A549 (cell line): ENCODE measurements around the gene S1PR5. TPM values are rescaled to one million over a fixed set of nuclear protein-coding genes. Genes with fewer than 3 reads are reported as not detected.

Experiments used
- ATAC-seq, 2 experiments: fragments of 200-7000 bp in 1 of 2; fragments of >200 bp in 1 of 2; cut with Nextera tagmentation in 1 of 2; cut with Tn5 transposase in 1 of 2; 3 replicates each; pipeline versions ENCODE4 v1.8.0 to v1.9.1; 2018 to 2020; ENCODE audit warnings: mild to moderate bottlenecking in 1 of 2, moderate library complexity in 1 of 2
- CTCF ChIA-PET: fragments of 300-600 bp; sonication (Branson Sonifier 250); formaldehyde crosslinking; extraction: SDS; loops from one replicate; lab custom pipeline; 2021; ENCODE audit warnings: antibody characterized with exemption, inconsistent platforms; lab: Yijun Ruan, JAX
- POLR2A ChIA-PET: fragments of 350-600 bp; formaldehyde crosslinking; extraction: SDS; loops from one replicate; lab custom pipeline; 2021; ENCODE audit warnings: antibody characterized with exemption, inconsistent platforms; lab: Yijun Ruan, JAX
- DNase-seq, 2 experiments: peaks; one replicate each; pipeline versions ENCODE4 v3.0.0 to v3.0.0-alpha.2; 2011 to 2016; ENCODE audit warnings: low read depth in 1 of 2, low spot score in 1 of 2
- FAIRE-seq: peaks from 2 replicates; lab custom pipeline; 2011; peaks lifted over from hg19 to GRCh38; lab: Jason Lieb, UNC
- H3K27ac ChIP-seq, 2 experiments: fragments of >200 bp; sonication (Bioruptor Twin); formaldehyde crosslinking; 3 replicates each; pipeline ENCODE4 v1.5.1; 2016 to 2017
- H3K4me1 ChIP-seq: fragments of >200 bp; sonication (Bioruptor Twin); formaldehyde crosslinking; 3 replicates; pipeline ENCODE4 v1.6.1; 2016
- H3K4me2 ChIP-seq: fragments of >200 bp; sonication (Bioruptor Twin); formaldehyde crosslinking; 3 replicates; pipeline ENCODE4 v1.6.1; 2016
- H3K4me3 ChIP-seq: fragments of >200 bp; sonication (Bioruptor Twin); formaldehyde crosslinking; 3 replicates; pipeline ENCODE4 v1.5.1; 2016
- H3K9me3 ChIP-seq: fragments of >200 bp; sonication (Bioruptor Twin); formaldehyde crosslinking; 3 replicates; pipeline ENCODE4 v1.6.1; 2016
- CBX8 ChIP-seq: fragments of 200-600 bp; sonication (generic); IDR thresholded peaks from 2 replicates; pipeline ENCODE4 v1.6.1; 2016
- CTCF ChIP-seq: fragments of >200 bp; sonication (Bioruptor Twin); formaldehyde crosslinking; IDR thresholded peaks from 3 replicates; pipeline ENCODE4 v1.5.1; 2016
- EHMT2 ChIP-seq: fragments of 200-600 bp; sonication (generic); IDR thresholded peaks from 2 replicates; pipeline ENCODE4 v1.6.1; 2016; ENCODE audit warnings: antibody characterized with exemption, low read depth, mild to moderate bottlenecking, moderate library complexity
- EP300 ChIP-seq, 2 experiments: fragments of >200 bp; sonication (Bioruptor Twin); formaldehyde crosslinking; IDR thresholded peaks; 2 replicates in 1 of 2; 3 replicates in 1 of 2; pipeline ENCODE4 v1.6.1; 2016 to 2017
- FOSL2 ChIP-seq, 2 experiments: fragments of 450-650 bp in 1 of 2; fragments of >200 bp in 1 of 2; sonication (Bioruptor Twin) in 1 of 2; formaldehyde crosslinking; IDR thresholded peaks; 2 replicates each; pipeline versions ENCODE4 v1.5.0 to v1.6.1; 2016 to 2020; ENCODE audit warnings: mild to moderate bottlenecking in 1 of 2, moderate library complexity in 1 of 2
- GATA3 ChIP-seq: IDR thresholded peaks from 2 replicates; pipeline ENCODE4 v1.6.1; 2012; ENCODE audit warnings: borderline replicate concordance
- HDAC2 ChIP-seq: fragments of 200-600 bp; sonication (generic); IDR thresholded peaks from 2 replicates; pipeline ENCODE4 v1.6.1; 2016
- MAX ChIP-seq: IDR thresholded peaks from 2 replicates; pipeline ENCODE4 v1.6.1; 2012
- NPAS2 ChIP-seq: fragments of 250-450 bp; sonication (Bioruptor Pico); IDR thresholded peaks from 2 replicates; pipeline ENCODE4 v1.8.0; 2022; ENCODE audit warnings: mild to moderate bottlenecking, moderate library complexity, borderline replicate concordance
- PHF8 ChIP-seq: fragments of 200-600 bp; sonication (generic); IDR thresholded peaks from 2 replicates; pipeline ENCODE4 v1.6.1; 2016; ENCODE audit warnings: low read depth, mild to moderate bottlenecking, antibody characterized with exemption, moderate library complexity, borderline replicate concordance
- RAD21 ChIP-seq, 2 experiments: fragments of >200 bp in 1 of 2; sonication (Bioruptor Twin) in 1 of 2; formaldehyde crosslinking in 1 of 2; IDR thresholded peaks in 1 of 2; conservative IDR thresholded peaks in 1 of 2; 2 replicates in 1 of 2; 3 replicates in 1 of 2; pipeline ENCODE4 v1.6.1; 2012 to 2018; ENCODE audit warnings: inconsistent platforms in 1 of 2
- RARB ChIP-seq: fragments of 250-450 bp; sonication (Bioruptor Pico); IDR thresholded peaks from 2 replicates; pipeline ENCODE4 v1.8.0; 2021; ENCODE audit warnings: mild to moderate bottlenecking, moderate library complexity
- REST ChIP-seq: fragments of 200-600 bp; sonication (generic); IDR thresholded peaks from 2 replicates; pipeline ENCODE4 v1.6.1; 2016; ENCODE audit warnings: antibody characterized with exemption, mild to moderate bottlenecking, moderate library complexity
- SMC3 ChIP-seq: fragments of >200 bp; sonication (Bioruptor Twin); formaldehyde crosslinking; IDR thresholded peaks from 3 replicates; pipeline ENCODE4 v1.6.1; 2018; ENCODE audit warnings: inconsistent platforms
- SREBF2 ChIP-seq: fragments of 450-650 bp; IDR thresholded peaks from 2 replicates; pipeline ENCODE4 v1.6.1; 2014; ENCODE audit warnings: mild to moderate bottlenecking, moderate library complexity
- ZSCAN20 ChIP-seq: fragments of 250-450 bp; sonication (Bioruptor Pico); IDR thresholded peaks from 2 replicates; pipeline ENCODE4 v1.8.0; 2022; ENCODE audit warnings: mild to moderate bottlenecking, moderate library complexity
- WGBS: methylation state at CpG from one replicate; pipeline ENCODE4 v1.1.6; 2017; ENCODE audit errors: missing lambda C conversion rate; 5-methylcytosine and 5-hydroxymethylcytosine counted together
- polyA plus RNA-seq, 4 experiments: library from polyadenylated mRNA; depleted of rRNA in 3 of 4; stranded (reverse); fragments of >200 nt; fragmentation: RNase III in 1 of 4; extraction: RNeasy Plus Mini Kit Qiagen cat#74134 plus additional on column Dnase treatment in 1 of 4; gene quantifications; 2 replicates in 3 of 4; 3 replicates in 1 of 4; pipeline ENCODE4 v1.2.3, GENCODE V29; 2011 to 2017

Gene S1PR5
- polyA plus RNA-seq, 2 of the 4 experiments (the other 2 are of a cell fraction): 2.1 to 3.8 TPM

- ATAC-seq (peak; percentile 82 to 83; a peak in 5 of 6 replicates), DNase-seq (peak; percentile 28 to 62)
- POLR2A ChIA-PET: no interaction called here
These were observed 45.3 kb downstream of the S1PR5 start for GRCh38 chr19:10471909-10472308.

GRCh38 chr19:10468133-10468532 lies 49.1 kb downstream of the S1PR5 start:
- CTCF ChIA-PET: interaction anchor here (1.3 kb wide), 1 partner anchor 10 kb away, joined by 4 read pairs; no protein-coding TSS in a partner anchor

More at GRCh38 chr19:10471909-10472308, 45.3 kb downstream of the S1PR5 start:
- H3K4me2 ChIP-seq: no peak overlapping the region
- TF ChIP-seq SMC3 (0 out of 3 replicates have a peak, but pooled peaks have one; percentile 25), CTCF (peak; percentile 39; the same call in 2 of the 3 replicates), RAD21 (conservative IDR thresholded peaks at IDR 0.05 in 1 of 2, IDR thresholded peaks at IDR 0.05 in 1 of 2) (peak in 1 of 2 experiments; percentile 39; a peak in 1 of 5 replicates), RARB (no peak), PHF8 (no peak)
- TF ChIP-seq, all 56 proteins: peak for 3
- H3K9me3 ChIP-seq: no peaks in the 10 kb centered on the region
- H3K4me3 ChIP-seq: no peak overlapping the region
- no peak overlapping the region for H3K27ac ChIP-seq
- H3K4me1 ChIP-seq: no peaks in the 10 kb centered on the region
- 22% methylated on average over 6 of the region's 6 CpGs for WGBS
- no peak for FAIRE-seq
- CTCF ChIA-PET: interaction anchor here (0.5 to 2.0 kb wide), 7 partner anchors 10 to 228 kb away, joined by 3 to 10 read pairs (median 4); no protein-coding TSS in a partner anchor

GRCh38 chr19:10467104-10467706 lies 50.0 kb downstream of the S1PR5 start:
- no peak for TF ChIP-seq SREBF2
- no peak for TF ChIP-seq GATA3
- no peak for TF ChIP-seq ZSCAN20 (CRISPR knock-in tag)
- no peak for TF ChIP-seq NPAS2 (CRISPR knock-in tag)
- no peak for TF ChIP-seq REST
- no peak for TF ChIP-seq CBX8
- TF ChIP-seq EP300 (IDR thresholded peaks at IDR 0.05): no peak
- TF ChIP-seq FOSL2 (IDR thresholded peaks at IDR 0.05): no peak
- no peak for TF ChIP-seq FOSL2 (CRISPR knock-in tag; IDR thresholded peaks at IDR 0.05)
- no peak overlapping the region for H3K4me2 ChIP-seq
- H3K4me1 ChIP-seq: no peaks in the 10 kb centered on the region
- H3K27ac ChIP-seq: no peak overlapping the region
- FAIRE-seq (no peak), ATAC-seq (peak in 1 of 2 experiments; percentile 58; a peak in 2 of 6 replicates), DNase-seq (no peak)
- H3K9me3 ChIP-seq: no peaks in the 10 kb centered on the region
- WGBS: 86% methylated on average over 15 of the region's 20 CpGs
- ChIA-PET CTCF (interaction anchor here (1.2 kb wide), 1 partner anchor 17 kb away, joined by 6 read pairs; no protein-coding TSS in a partner anchor), POLR2A (interaction anchor here (0.5 kb wide), 1 partner anchor 27 kb away, joined by 4 read pairs; no protein-coding TSS in a partner anchor)
- H3K4me3 ChIP-seq: no peak overlapping the region

More at GRCh38 chr19:10468133-10468532, 49.1 kb downstream of the S1PR5 start:
- no peak for DNase-seq
- TF ChIP-seq MAX: no peak
- TF ChIP-seq EHMT2: no peak
- no peak for TF ChIP-seq HDAC2
- no peak for FAIRE-seq
- Histone ChIP-seq H3K4me3 (no peak overlapping the region), H3K27ac (no peak overlapping the region), H3K4me1 (no peaks in the 10 kb centered on the region), H3K4me2 (no peak overlapping the region), H3K9me3 (no peaks in the 10 kb centered on the region)
- no peak for ATAC-seq
- 90% methylated on average over 10 of the region's 12 CpGs for WGBS
- POLR2A ChIA-PET: no interaction called here
